ENCODE data around the gene CD109.
"Not testable (repeated sequence)": the region's sequence is repeated elsewhere in the genome, so short reads cannot be mapped to it uniquely, and the experiment has no call there.

GRCh38 chr6:73805221-73805620 is 109.2 kb downstream of the CD109 start:
- TF ChIP-seq CTCF (IDR thresholded peaks at IDR 0.05 in 8 of 11, conservative IDR thresholded peaks at IDR 0.05 in 3 of 11); POLR2A (IDR thresholded peaks at IDR 0.05); POLR2AphosphoS5 (IDR thresholded peaks at IDR 0.05): not testable (repeated sequence)
